Loucy (cell line): Measurements from ENCODE around the gene COMMD1.
A peak's percentile ranks its signal among the peaks of the same experiment; 100 is the strongest.

Experiments
- H2AFZ ChIP-seq: fragments of 200-600 bp; sonication (generic); 2 replicates; pipeline ENCODE4 v1.6.0; 2016; ENCODE audit warnings: antibody characterized with exemption, mild to moderate bottlenecking, low read length, moderate library complexity
- H3F3A ChIP-seq: fragments of 200-600 bp; 2 replicates; pipeline ENCODE4 v1.6.0; 2016; ENCODE audit warnings: antibody characterized with exemption, low read depth, mild to moderate bottlenecking
- H3K27me3 ChIP-seq: fragments of 200-600 bp; sonication (generic); 2 replicates; pipeline ENCODE4 v1.6.1; 2014; ENCODE audit warnings: low read length, mild to moderate bottlenecking; ENCODE audit not compliant: insufficient read depth, poor library complexity, severe bottlenecking
- H3K36me3 ChIP-seq: fragments of 200-600 bp; sonication (generic); 2 replicates; pipeline ENCODE4 v1.6.1; 2016; ENCODE audit warnings: low read length; ENCODE audit not compliant: insufficient read depth
- H3K4me1 ChIP-seq: fragments of 200-600 bp; sonication (generic); 2 replicates; pipeline ENCODE4 v1.5.1; 2014; ENCODE audit warnings: low read length, mild to moderate bottlenecking; ENCODE audit not compliant: insufficient read depth, poor library complexity, severe bottlenecking
- H3K4me2 ChIP-seq: fragments of 200-600 bp; sonication (generic); 2 replicates; pipeline ENCODE4 v1.6.0; 2014; ENCODE audit warnings: antibody characterized with exemption, low read length, low read depth, mild to moderate bottlenecking; ENCODE audit not compliant: poor library complexity, severe bottlenecking
- H3K4me3 ChIP-seq: fragments of 200-600 bp; sonication (generic); 2 replicates; pipeline ENCODE4 v1.5.1; 2014; ENCODE audit warnings: low read length, mild to moderate bottlenecking, mixed read lengths; ENCODE audit not compliant: poor library complexity, severe bottlenecking
- H3K79me2 ChIP-seq: fragments of 200-600 bp; sonication (generic); 2 replicates; pipeline ENCODE4 v1.6.1; 2014; ENCODE audit warnings: low read length; ENCODE audit not compliant: insufficient read depth
- H3K9ac ChIP-seq: fragments of 200-600 bp; sonication (generic); 2 replicates; pipeline ENCODE4 v1.6.0; 2014; ENCODE audit warnings: mild to moderate bottlenecking, low read depth, low read length, moderate library complexity; ENCODE audit not compliant: poor library complexity, severe bottlenecking
- H3K9me2 ChIP-seq: fragments of 200-600 bp; sonication (generic); replicated peaks from 2 replicates; pipeline ENCODE4 v1.6.1; 2016; ENCODE audit warnings: low read depth, low read length, mixed read lengths
- H3K9me3 ChIP-seq: fragments of 200-600 bp; sonication (generic); 2 replicates; pipeline ENCODE4 v1.6.1; 2014; ENCODE audit warnings: mild to moderate bottlenecking, antibody characterized with exemption, low read length, low read depth; ENCODE audit not compliant: insufficient read depth
- H4K20me1 ChIP-seq: fragments of 200-600 bp; sonication (generic); 2 replicates; pipeline ENCODE4 v1.6.0; 2014; ENCODE audit warnings: antibody characterized with exemption, low read length, mild to moderate bottlenecking; ENCODE audit not compliant: insufficient read depth, poor library complexity, severe bottlenecking
- EZH2phosphoT487 ChIP-seq: fragments of 200-600 bp; IDR thresholded peaks from 2 replicates; pipeline ENCODE4 v1.6.1; 2018; ENCODE audit warnings: antibody characterized with exemption, mild to moderate bottlenecking, moderate library complexity, borderline replicate concordance
- TF ChIP-seq, protein P1 (sequence below): fragments of 200-600 bp; sonication (generic); conservative IDR thresholded peaks from 2 replicates; pipeline ENCODE4 v1.5.1; 2014; ENCODE audit warnings: mild to moderate bottlenecking, antibody characterized with exemption, low read length

COMMD1 gene

GRCh38 chr2:62180975-62181374, 275.5 kb downstream of the COMMD1 start:
- Histone ChIP-seq H3K4me2 (peak overlapping the region; percentile 86), H3K4me1 (peaks cover 95% of the 10 kb centered on the region), H3K9me2 (no peaks in the 10 kb centered on the region), H3K79me2 (peaks cover 72% of the 10 kb centered on the region), H4K20me1 (no peaks in the 10 kb centered on the region), H3K4me3 (peak overlapping the region; percentile 64), H3F3A (peaks cover 21% of the 10 kb centered on the region), H3K9me3 (no peaks in the 10 kb centered on the region), H2AFZ (no peak overlapping the region), H3K27me3 (no peaks in the 10 kb centered on the region), H3K36me3 (no peaks in the 10 kb centered on the region), H3K9ac (peak overlapping the region; percentile 93)
- TF ChIP-seq EZH2phosphoT487: no peak
- TF ChIP-seq, protein P1, sequence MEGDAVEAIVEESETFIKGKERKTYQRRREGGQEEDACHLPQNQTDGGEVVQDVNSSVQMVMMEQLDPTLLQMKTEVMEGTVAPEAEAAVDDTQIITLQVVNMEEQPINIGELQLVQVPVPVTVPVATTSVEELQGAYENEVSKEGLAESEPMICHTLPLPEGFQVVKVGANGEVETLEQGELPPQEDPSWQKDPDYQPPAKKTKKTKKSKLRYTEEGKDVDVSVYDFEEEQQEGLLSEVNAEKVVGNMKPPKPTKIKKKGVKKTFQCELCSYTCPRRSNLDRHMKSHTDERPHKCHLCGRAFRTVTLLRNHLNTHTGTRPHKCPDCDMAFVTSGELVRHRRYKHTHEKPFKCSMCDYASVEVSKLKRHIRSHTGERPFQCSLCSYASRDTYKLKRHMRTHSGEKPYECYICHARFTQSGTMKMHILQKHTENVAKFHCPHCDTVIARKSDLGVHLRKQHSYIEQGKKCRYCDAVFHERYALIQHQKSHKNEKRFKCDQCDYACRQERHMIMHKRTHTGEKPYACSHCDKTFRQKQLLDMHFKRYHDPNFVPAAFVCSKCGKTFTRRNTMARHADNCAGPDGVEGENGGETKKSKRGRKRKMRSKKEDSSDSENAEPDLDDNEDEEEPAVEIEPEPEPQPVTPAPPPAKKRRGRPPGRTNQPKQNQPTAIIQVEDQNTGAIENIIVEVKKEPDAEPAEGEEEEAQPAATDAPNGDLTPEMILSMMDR: no peak

DNA sequence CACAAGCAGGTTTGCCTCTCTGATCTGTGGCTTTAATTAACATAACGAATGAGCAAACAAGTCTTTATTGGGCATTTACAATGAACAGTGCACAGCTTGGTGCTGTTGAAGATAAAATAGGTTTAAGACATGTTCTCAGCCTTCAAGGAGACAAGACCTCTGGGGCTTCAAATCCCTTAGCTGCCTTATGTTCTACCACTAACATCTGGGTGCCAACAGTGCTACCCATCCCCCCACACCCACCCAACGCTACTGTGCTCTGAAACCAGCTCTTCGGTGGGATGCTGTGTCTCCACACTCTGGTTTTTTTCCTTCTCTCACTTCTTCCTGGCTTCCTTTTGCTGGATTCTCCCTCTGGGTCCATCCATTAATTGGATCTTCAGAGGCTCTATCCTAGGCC, 276.4 kb downstream of the COMMD1 start:
- Histone ChIP-seq H3F3A (peaks cover 21% of the 10 kb centered on the region), H3K27me3 (no peaks in the 10 kb centered on the region), H3K9me2 (no peaks in the 10 kb centered on the region), H2AFZ (no peak overlapping the region), H3K36me3 (no peaks in the 10 kb centered on the region), H3K9ac (peak overlapping the region; percentile 93), H3K4me3 (peak overlapping the region; percentile 64), H3K9me3 (no peaks in the 10 kb centered on the region), H4K20me1 (no peaks in the 10 kb centered on the region), H3K4me2 (peak overlapping the region; percentile 86), H3K79me2 (peaks cover 76% of the 10 kb centered on the region), H3K4me1 (peaks cover 87% of the 10 kb centered on the region)
- TF ChIP-seq EZH2phosphoT487: no peak
- TF ChIP-seq, protein P1: no peak

GRCh38 chr2:62184512-62185230, 279.2 kb downstream of the COMMD1 start:
- no peaks in the 10 kb centered on the region for H4K20me1 ChIP-seq
- no peaks in the 10 kb centered on the region for H3K9me3 ChIP-seq
- no peak overlapping the region for H3K4me3 ChIP-seq
- peaks cover 78% of the 10 kb centered on the region for H3K4me1 ChIP-seq
- no peaks in the 10 kb centered on the region for H3K36me3 ChIP-seq
- H2AFZ ChIP-seq: no peak overlapping the region
- H3K9me2 ChIP-seq: no peaks in the 10 kb centered on the region
- H3F3A ChIP-seq: peaks cover 21% of the 10 kb centered on the region
- H3K27me3 ChIP-seq: no peaks in the 10 kb centered on the region
- no peak for TF ChIP-seq EZH2phosphoT487
- TF ChIP-seq, protein P1: no peak
- H3K9ac ChIP-seq: peak overlapping the region; percentile 93
- peaks cover 73% of the 10 kb centered on the region for H3K79me2 ChIP-seq
- peak overlapping the region; percentile 8 for H3K4me2 ChIP-seq
